Effector memory CD4-positive, alpha-beta T cell (primary cell): Measurements from ENCODE around the gene TMEM125.

Source experiments
- DNase-seq, 3 donors: peaks; one replicate each; pipeline ENCODE4 v3.0.0-alpha.2; 2020
- H3K27ac ChIP-seq: 2 replicates; pipeline ENCODE4 v1.7.0; 2013; ENCODE audit warnings: mild to moderate bottlenecking, low read length, moderate library complexity; ENCODE audit not compliant: insufficient read depth, poor library complexity, severe bottlenecking
- H3K27me3 ChIP-seq: replicated peaks from 2 replicates; pipeline ENCODE4 v1.7.0; 2013; ENCODE audit warnings: mild to moderate bottlenecking, low read length; ENCODE audit not compliant: insufficient read depth, control insufficient read depth, poor library complexity, severe bottlenecking
- H3K36me3 ChIP-seq: 2 replicates; pipeline ENCODE4 v1.7.0; 2013; ENCODE audit warnings: mild to moderate bottlenecking, low read length, moderate library complexity; ENCODE audit not compliant: control insufficient read depth, insufficient read depth
- H3K4me1 ChIP-seq: 2 replicates; pipeline ENCODE4 v1.7.0; 2013; ENCODE audit warnings: low read length, mild to moderate bottlenecking; ENCODE audit not compliant: control insufficient read depth, insufficient read depth, poor library complexity, severe bottlenecking
- H3K4me3 ChIP-seq: 2 replicates; pipeline ENCODE4 v1.7.0; 2013; ENCODE audit warnings: low read length, low read depth, mild to moderate bottlenecking; ENCODE audit not compliant: insufficient read depth, poor library complexity, severe bottlenecking
- H3K9me3 ChIP-seq: 2 replicates; pipeline ENCODE4 v1.7.0; 2013; ENCODE audit warnings: mild to moderate bottlenecking, low read length, moderate library complexity; ENCODE audit not compliant: control insufficient read depth

TMEM125 gene

GRCh38 chr1:43316738-43317520, 47.1 kb downstream of the TMEM125 start:
- Histone ChIP-seq H3K4me3 (no peak overlapping the region), H3K4me1 (no peaks in the 10 kb centered on the region), H3K9me3 (no peaks in the 10 kb centered on the region), H3K27me3 (no peaks in the 10 kb centered on the region), H3K36me3 (no peaks in the 10 kb centered on the region), H3K27ac (no peak overlapping the region)
- DNase-seq, result no peak

GRCh38 chr1:43317817-43318471, 48.2 kb downstream of the TMEM125 start:
- no peaks in the 10 kb centered on the region for H3K4me1 ChIP-seq
- H3K36me3 ChIP-seq, result no peaks in the 10 kb centered on the region
- DNase-seq, result no peak
- no peaks in the 10 kb centered on the region for H3K9me3 ChIP-seq
- no peaks in the 10 kb centered on the region for H3K27me3 ChIP-seq
- H3K4me3 ChIP-seq, result no peak overlapping the region
- no peak overlapping the region for H3K27ac ChIP-seq

- Histone ChIP-seq H3K36me3 (no peaks in the 10 kb centered on the region), H3K9me3 (no peaks in the 10 kb centered on the region), H3K27me3 (no peaks in the 10 kb centered on the region), H3K4me1 (no peaks in the 10 kb centered on the region), H3K4me3 (no peak overlapping the region), H3K27ac (no peak overlapping the region)
- DNase-seq, result no peak
Observed at GRCh38 chr1:43318831-43319230, 49.0 kb downstream of the TMEM125 start.

- no peaks in the 10 kb centered on the region for H3K27me3 ChIP-seq
- no peak overlapping the region for H3K4me3 ChIP-seq
- no peak for DNase-seq
- no peak overlapping the region for H3K27ac ChIP-seq
- H3K4me1 ChIP-seq, result no peaks in the 10 kb centered on the region
- no peaks in the 10 kb centered on the region for H3K36me3 ChIP-seq
- no peaks in the 10 kb centered on the region for H3K9me3 ChIP-seq
Observed at GRCh38 chr1:43319288-43319687, 49.5 kb downstream of the TMEM125 start.

GRCh38 chr1:43319766-43320165, 50.0 kb downstream of the TMEM125 start:
- H3K4me1 ChIP-seq, result no peaks in the 10 kb centered on the region
- no peaks in the 10 kb centered on the region for H3K36me3 ChIP-seq
- no peak overlapping the region for H3K4me3 ChIP-seq
- H3K27ac ChIP-seq, result no peak overlapping the region
- H3K9me3 ChIP-seq, result no peaks in the 10 kb centered on the region
- DNase-seq, result no peak
- no peaks in the 10 kb centered on the region for H3K27me3 ChIP-seq

GRCh38 chr1:43321331-43321891, 51.6 kb downstream of the TMEM125 start:
- Histone ChIP-seq H3K4me1 (no peaks in the 10 kb centered on the region), H3K36me3 (no peaks in the 10 kb centered on the region), H3K9me3 (no peaks in the 10 kb centered on the region), H3K27ac (no peak overlapping the region), H3K4me3 (no peak overlapping the region), H3K27me3 (no peaks in the 10 kb centered on the region)
- DNase-seq, result no peak

- H3K27ac ChIP-seq, result no peak overlapping the region
- H3K36me3 ChIP-seq, result no peaks in the 10 kb centered on the region
- H3K9me3 ChIP-seq, result no peaks in the 10 kb centered on the region
- H3K4me3 ChIP-seq, result no peak overlapping the region
- no peak for DNase-seq
- no peaks in the 10 kb centered on the region for H3K27me3 ChIP-seq
- no peaks in the 10 kb centered on the region for H3K4me1 ChIP-seq
Observed at GRCh38 chr1:43322506-43322905, 52.7 kb downstream of the TMEM125 start.
